ENCODE data around the gene KRT24. TPM values are rescaled to one million over a fixed set of nuclear protein-coding genes. Genes with fewer than 3 reads are reported as not detected.

KRT24 gene
- total RNA-seq, 1 donor from 2014 or later, result not detected

DNA sequence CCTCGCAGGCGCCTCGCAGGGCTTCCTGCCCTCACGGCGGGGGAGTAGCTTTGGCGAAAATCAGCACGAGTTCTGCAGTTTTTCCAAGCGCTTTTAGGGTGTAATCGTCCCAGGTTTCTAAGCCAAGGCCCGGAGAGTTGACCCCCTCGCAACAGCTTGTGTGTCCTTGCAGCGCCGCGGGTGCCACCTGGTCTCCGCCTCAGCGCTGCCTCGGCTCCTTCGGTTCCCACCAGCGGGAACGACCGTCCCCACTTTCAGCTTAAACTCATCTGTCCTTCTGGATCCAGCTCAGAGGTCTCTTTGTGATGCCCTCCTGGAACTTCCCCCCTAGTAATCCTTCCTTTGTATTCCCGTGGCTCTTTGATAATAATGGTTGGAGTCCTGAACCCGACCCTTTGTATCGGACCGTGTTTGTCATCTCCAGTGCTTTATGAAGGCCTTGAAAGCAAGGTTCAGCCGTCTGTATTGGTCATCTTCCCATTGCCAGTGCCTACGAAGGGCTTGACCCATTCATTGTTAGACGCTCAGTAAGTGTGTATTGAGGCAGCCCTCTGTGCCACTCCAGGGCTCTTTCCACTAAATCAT lies 55.1 kb downstream of the KRT24 start:
- ATAC-seq (peak; percentile 58), DNase-seq (no peak)
- H3K4me3 ChIP-seq, result peak overlapping the region; percentile 89
- no peaks in the 10 kb centered on the region for H3K9me3 ChIP-seq
- H3K4me1 ChIP-seq, result peaks cover 28% of the 10 kb centered on the region
- peak overlapping the region; percentile 100 for H3K27ac ChIP-seq
- intact Hi-C loops (cut with DNase I), result no loop called here
- no peaks in the 10 kb centered on the region for H3K27me3 ChIP-seq
- TF ChIP-seq, protein P1, sequence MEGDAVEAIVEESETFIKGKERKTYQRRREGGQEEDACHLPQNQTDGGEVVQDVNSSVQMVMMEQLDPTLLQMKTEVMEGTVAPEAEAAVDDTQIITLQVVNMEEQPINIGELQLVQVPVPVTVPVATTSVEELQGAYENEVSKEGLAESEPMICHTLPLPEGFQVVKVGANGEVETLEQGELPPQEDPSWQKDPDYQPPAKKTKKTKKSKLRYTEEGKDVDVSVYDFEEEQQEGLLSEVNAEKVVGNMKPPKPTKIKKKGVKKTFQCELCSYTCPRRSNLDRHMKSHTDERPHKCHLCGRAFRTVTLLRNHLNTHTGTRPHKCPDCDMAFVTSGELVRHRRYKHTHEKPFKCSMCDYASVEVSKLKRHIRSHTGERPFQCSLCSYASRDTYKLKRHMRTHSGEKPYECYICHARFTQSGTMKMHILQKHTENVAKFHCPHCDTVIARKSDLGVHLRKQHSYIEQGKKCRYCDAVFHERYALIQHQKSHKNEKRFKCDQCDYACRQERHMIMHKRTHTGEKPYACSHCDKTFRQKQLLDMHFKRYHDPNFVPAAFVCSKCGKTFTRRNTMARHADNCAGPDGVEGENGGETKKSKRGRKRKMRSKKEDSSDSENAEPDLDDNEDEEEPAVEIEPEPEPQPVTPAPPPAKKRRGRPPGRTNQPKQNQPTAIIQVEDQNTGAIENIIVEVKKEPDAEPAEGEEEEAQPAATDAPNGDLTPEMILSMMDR (IDR thresholded peaks at IDR 0.05), result no peak
- peaks cover 5% of the 10 kb centered on the region for H3K36me3 ChIP-seq

Other genes with a start within 250 kb of the KRT24 start
- 0.78 TPM for gene TNS4, start 202.1 kb downstream of the KRT24 start, total RNA-seq
- 1.1 TPM for gene CCR7, start 138.3 kb downstream of the KRT24 start, total RNA-seq
- 80.2 TPM for gene SMARCE1, start 55.9 kb downstream of the KRT24 start, total RNA-seq
- gene KRT222, start 38.6 kb downstream of the KRT24 start, total RNA-seq, result 1.3 TPM
- gene KRT25, start 51.6 kb upstream of the KRT24 start, total RNA-seq, result not detected
- gene KRT26, start 68.4 kb upstream of the KRT24 start, total RNA-seq, result not detected
- 0.55 TPM for gene KRT27, start 78.8 kb upstream of the KRT24 start, total RNA-seq
- gene KRT28, start 96.2 kb upstream of the KRT24 start, total RNA-seq, result not detected
- gene KRT10, start 118.9 kb upstream of the KRT24 start, total RNA-seq, result 36.8 TPM
- not detected for gene KRT12, start 163.5 kb upstream of the KRT24 start, total RNA-seq
- gene KRT20, start 181.5 kb upstream of the KRT24 start, total RNA-seq, result not detected
- gene KRT23, start 233.9 kb upstream of the KRT24 start, total RNA-seq, result 1.1 TPM

Measured in upper lobe of right lung (tissue), 1 donor.